GM10248 (cell line): ENCODE data around the gene GAS7.
"Not testable (repeated sequence)": the region's sequence is repeated elsewhere in the genome, so short reads cannot be mapped to it uniquely, and the experiment has no call there.

ENCODE experiments used
- CTCF ChIA-PET: fragments of 300-600 bp; sonication (Branson Sonifier 250); formaldehyde crosslinking; extraction: SDS; loops from one replicate; lab custom pipeline; 2021; ENCODE audit warnings: antibody characterized with exemption; lab: Yijun Ruan, JAX
- POLR2A ChIA-PET: fragments of 350-650 bp; sonication (Branson Sonifier 250); formaldehyde crosslinking; extraction: SDS; loops from one replicate; lab custom pipeline; 2020; ENCODE audit warnings: antibody characterized with exemption; lab: Yijun Ruan, JAX
- DNase-seq: peaks from one replicate; pipeline ENCODE4 v3.0.0; 2012; ENCODE audit errors: extremely low spot score
- CTCF ChIP-seq: IDR thresholded peaks from 2 replicates; pipeline ENCODE4 v1.5.1; 2012; ENCODE audit warnings: mild to moderate bottlenecking, low read depth; ENCODE audit errors: extremely low read depth, missing control alignments, control extremely low read depth

The GAS7 gene

GRCh38 chr17:10013365-10014112 is 184.9 kb downstream of the GAS7 start:
- ChIA-PET POLR2A (interaction anchor here (0.5 kb wide), 1 partner anchor 717 kb away, joined by 6 read pairs; no protein-coding TSS in a partner anchor), CTCF (interaction anchor here (1.3 kb wide), 1 partner anchor 38 kb away, joined by 4 read pairs; no protein-coding TSS in a partner anchor)
- no peak for TF ChIP-seq CTCF
- DNase-seq, result peak; percentile 70

- no peak for DNase-seq
- ChIA-PET CTCF (interaction anchor here (1.0 to 1.4 kb wide), 3 partner anchors 10 to 215 kb away, joined by 3 read pairs; no protein-coding TSS in a partner anchor), POLR2A (no interaction called here)
- no peak for TF ChIP-seq CTCF
These were observed 187.7 kb downstream of the GAS7 start for GRCh38 chr17:10010752-10011151.

- POLR2A ChIA-PET, result no interaction called here
- DNase-seq, result no peak
- TF ChIP-seq CTCF, result no peak
- CTCF ChIA-PET, result no interaction called here
These were observed 194.7 kb downstream of the GAS7 start for GRCh38 chr17:10003705-10004104.

GRCh38 chr17:10002567-10003360 is 195.6 kb downstream of the GAS7 start:
- CTCF ChIA-PET, result interaction anchor here (2.1 kb wide), 1 partner anchor 15 kb away, joined by 13 read pairs; no protein-coding TSS in a partner anchor
- POLR2A ChIA-PET, result not testable (repeated sequence)

GRCh38 chr17:10001306-10001873 is 197.0 kb downstream of the GAS7 start:
- no peak for DNase-seq
- ChIA-PET POLR2A (no interaction called here), CTCF (interaction anchor here (2.1 to 2.5 kb wide), 2 partner anchors 14 to 32 kb away, joined by 5 to 13 read pairs; no protein-coding TSS in a partner anchor)
- no peak for TF ChIP-seq CTCF

More at GRCh38 chr17:10002567-10003360, 195.6 kb downstream of the GAS7 start:
- DNase-seq, result not testable (repeated sequence)

- ChIA-PET CTCF (interaction anchor here (1.0 to 2.5 kb wide), 3 partner anchors 13 to 33 kb away, joined by 4 to 13 read pairs (median 5); no protein-coding TSS in a partner anchor), POLR2A (no interaction called here)
- DNase-seq, result peak; percentile 44
- TF ChIP-seq CTCF, result no peak
These were observed 198.3 kb downstream of the GAS7 start for GRCh38 chr17:9999919-10000695.
